Fibroblast of the conjunctiva (primary cell): ENCODE results near the gene WDFY2.

Experiments used
- DNase-seq: peaks from one replicate; pipeline ENCODE4 v3.0.0-alpha.2; 2010; ENCODE audit warnings: low read depth

WDFY2 gene

GRCh38 chr13:51797664-51798488 lies 213.6 kb downstream of the WDFY2 start:
- DNase-seq = no peak

GRCh38 chr13:51799261-51799660 lies 215.0 kb downstream of the WDFY2 start:
- no peak for DNase-seq

GRCh38 chr13:51800486-51800885 lies 216.2 kb downstream of the WDFY2 start:
- no peak for DNase-seq

- DNase-seq = no peak
Measured at GRCh38 chr13:51801631-51802099, 217.4 kb downstream of the WDFY2 start.

DNA sequence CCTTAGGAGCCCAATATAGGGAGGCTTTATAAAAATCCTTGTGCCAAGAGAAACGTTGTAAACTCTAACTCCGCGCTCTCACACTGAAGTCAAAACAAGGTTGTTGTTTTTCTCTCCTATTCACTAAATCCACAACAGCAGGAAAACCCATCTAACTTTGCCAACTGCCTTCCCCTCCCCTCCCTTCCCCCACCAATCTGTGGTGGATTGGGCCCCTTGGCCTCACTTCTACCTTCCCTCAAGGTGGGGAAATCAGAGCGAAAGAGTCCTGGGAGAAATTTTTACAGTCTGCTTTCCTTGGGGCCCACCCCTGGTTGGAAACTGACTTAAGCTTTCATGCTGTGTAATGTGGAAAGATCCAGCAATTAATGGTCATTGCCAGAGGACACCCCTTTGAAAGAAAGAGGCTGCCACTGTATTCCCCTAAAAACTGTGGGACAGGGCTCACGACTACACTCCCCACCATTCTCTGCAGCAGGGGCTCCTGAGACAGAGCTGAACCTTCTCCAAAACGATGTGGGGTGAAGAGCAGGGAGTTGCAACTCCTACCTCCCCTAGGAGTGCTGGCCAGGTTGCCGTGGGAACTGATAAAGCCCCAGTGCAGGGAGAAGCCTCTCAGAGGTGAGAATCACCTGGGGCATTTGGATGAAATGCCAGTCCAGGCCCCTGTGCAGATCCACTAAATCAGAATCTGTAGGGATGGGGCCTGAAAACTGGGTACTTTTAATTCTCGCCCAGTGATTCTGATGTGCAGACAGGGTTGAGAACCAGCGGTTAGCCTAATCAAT lies 218.6 kb downstream of the WDFY2 start:
- DNase-seq = no peak

GRCh38 chr13:51803422-51804294 lies 219.4 kb downstream of the WDFY2 start, which contains the start of gene DHRS12:
Gene DHRS12 (minus strand): TSS chr13:51804163. CDS start chr13:51799659, 4,504 bp downstream.
- DNase-seq = peak; percentile 61

DNA sequence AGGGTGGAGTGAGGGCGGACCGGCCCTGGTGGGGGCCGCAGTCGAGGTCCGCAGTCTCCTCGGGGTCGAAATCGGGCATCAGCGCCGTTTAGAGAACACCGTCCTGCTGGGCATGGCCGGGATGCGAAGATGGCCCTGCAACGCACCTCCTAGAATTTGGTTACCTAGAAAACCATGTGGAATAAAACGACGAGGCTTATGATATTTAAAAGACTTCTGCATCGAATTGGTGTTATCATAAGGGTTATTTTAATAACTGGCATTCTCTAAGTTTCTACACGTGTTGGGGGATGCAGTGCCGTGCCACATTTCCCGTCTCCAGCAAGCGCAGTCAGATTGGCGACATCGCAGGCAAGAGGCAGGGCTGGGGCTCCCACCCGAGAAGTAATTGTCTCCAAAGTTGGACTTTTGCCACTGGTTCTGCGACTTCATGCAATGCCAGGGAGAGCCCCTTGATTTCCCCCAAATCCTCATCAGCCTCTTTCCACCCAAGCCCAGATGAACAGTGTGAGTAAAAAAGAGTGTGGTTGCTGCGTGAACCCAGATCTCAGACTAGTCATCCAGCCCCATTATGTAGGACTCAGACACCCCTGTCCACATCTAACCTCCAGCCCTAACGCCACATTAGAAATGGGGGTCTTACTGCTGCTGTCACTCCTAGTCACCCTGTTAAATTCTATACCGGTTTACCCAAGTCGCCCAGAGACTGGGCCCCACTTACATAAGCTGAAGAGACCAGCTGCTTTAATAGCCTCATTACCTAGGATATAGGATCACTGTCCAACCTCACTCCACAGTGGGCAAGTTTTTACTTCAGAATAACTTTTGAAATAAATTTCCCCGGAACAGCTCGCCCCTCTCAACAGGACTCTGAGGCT lies 220.3 kb downstream of the WDFY2 start:
- DNase-seq = no peak

- no peak for DNase-seq
Measured at GRCh38 chr13:51805313-51805712, 221.1 kb downstream of the WDFY2 start.

DNA sequence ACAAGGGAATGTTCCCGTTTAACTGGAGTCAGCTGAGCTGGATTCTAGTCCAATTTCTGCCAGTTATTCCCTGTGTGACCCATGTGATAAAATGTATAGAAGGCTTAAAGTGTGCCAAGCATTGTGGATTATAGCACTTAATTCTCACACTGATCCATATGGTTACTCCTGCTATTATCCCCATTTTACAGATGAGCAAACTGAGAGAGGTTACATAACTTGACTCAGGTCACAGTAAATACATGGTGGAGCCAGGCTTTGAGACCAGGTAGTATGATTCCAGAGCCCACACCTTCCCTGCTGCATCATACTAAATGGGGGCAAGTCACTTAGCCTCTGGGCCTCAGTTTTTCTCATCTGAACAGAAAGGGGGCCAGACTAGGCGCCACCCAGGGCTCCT lies 221.7 kb downstream of the WDFY2 start:
- no peak for DNase-seq

- DNase-seq = no peak
Measured at GRCh38 chr13:51806566-51806965, 222.3 kb downstream of the WDFY2 start.

DNA sequence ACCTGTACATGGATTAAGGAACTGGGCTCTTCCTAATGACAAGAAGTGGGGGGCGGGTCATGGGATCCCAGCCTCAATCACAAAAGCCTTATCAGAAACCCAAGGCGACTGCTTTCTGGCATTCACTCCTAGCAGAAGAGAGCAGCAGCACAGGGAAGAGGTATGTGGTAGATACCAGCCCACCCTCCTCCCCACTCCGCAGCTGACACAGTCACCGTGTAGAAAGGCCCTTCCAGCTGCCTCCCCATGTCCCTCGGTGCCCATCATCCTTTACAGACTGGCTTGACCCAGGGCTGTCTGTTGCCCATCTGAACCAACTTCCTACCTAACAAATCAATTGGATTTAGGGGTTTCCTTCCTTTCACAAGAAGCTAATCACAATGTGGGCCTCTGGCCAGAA lies 222.8 kb downstream of the WDFY2 start:
- no peak for DNase-seq

DNA sequence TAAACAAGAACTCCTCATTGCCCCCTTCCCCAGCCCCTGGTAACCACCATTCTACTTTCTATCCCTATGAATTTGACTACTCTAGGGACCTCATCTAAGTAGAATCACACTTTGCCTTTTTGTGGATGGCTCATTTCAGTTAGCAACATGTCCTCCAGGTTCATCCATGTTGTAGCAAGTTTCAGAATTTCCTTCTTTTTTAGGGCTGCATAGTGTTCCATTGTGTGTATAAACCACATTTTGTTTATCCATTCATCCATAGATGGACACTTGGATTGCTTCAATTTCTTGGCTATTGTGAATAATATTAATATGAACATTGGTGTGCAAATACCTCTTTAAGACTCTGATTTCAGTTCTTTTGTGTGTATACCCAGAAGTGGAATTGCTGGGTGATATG lies 224.5 kb downstream of the WDFY2 start:
- DNase-seq = no peak

GRCh38 chr13:51811046-51811445 lies 226.8 kb downstream of the WDFY2 start:
- no peak for DNase-seq

GRCh38 chr13:51811920-51812451 lies 227.7 kb downstream of the WDFY2 start:
- DNase-seq = no peak

DNA sequence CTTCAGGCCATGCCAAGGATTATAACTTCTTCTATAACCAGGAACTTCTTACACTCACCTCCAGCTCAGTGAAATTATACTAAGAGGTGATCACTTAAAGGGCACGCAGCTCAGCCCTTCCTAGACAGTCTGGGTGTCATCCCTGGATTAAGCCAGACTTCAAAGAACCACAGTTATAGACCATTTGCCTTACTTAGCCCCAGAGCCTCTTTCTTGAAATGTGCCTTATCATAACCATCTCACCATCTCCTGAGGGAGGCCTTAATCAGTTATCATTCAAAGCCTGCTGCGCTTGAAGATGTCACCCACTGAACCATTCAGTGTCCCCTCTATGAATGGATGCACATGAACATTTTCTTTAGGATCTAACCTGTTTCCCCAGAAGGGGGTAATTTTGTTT lies 229.8 kb downstream of the WDFY2 start:
- no peak for DNase-seq

GRCh38 chr13:51814825-51815650 lies 230.8 kb downstream of the WDFY2 start:
- peak; percentile 34 for DNase-seq

GRCh38 chr13:51815848-51816247 lies 231.6 kb downstream of the WDFY2 start:
- DNase-seq = no peak

GRCh38 chr13:51816604-51817249 lies 232.5 kb downstream of the WDFY2 start:
- no peak for DNase-seq
